Daoy (cell line): ENCODE measurements around the gene BIRC2. TPM values are rescaled to one million over a fixed set of nuclear protein-coding genes. Genes with fewer than 3 reads are reported as not detected.

Source experiments
- DNase-seq: peaks from one replicate; pipeline ENCODE4 v3.0.0-alpha.2; 2015; ENCODE audit warnings: low read depth
- total RNA-seq: library from RNA; depleted of rRNA; stranded (reverse); fragments of >200 nt; shearing (Covaris generic); gene quantifications from 2 replicates; pipeline ENCODE4 v1.2.3, GENCODE V29; 2014

The BIRC2 gene
- total RNA-seq, 1 experiment from 2014 or later = 73.1 TPM

DNA sequence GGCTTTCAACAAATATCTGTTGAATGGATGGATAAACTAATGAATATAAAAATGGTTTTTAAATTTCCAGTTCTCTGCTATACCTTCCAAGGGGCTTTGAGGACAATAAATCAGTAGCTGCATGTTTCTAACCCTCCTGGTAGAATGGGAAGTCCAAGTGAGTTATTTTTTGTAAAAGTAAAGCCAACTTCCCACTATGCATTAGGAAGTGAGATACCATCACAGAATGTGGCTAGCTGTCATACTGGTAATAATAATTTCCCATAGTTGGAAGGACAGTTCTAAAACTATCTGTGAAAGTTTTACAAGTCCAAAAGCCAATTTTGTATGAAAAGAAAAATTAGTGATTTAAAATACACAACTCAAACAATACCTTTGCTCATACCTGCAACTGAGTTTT is 55.5 kb downstream of the BIRC2 start:
- DNase-seq = no peak

DNA sequence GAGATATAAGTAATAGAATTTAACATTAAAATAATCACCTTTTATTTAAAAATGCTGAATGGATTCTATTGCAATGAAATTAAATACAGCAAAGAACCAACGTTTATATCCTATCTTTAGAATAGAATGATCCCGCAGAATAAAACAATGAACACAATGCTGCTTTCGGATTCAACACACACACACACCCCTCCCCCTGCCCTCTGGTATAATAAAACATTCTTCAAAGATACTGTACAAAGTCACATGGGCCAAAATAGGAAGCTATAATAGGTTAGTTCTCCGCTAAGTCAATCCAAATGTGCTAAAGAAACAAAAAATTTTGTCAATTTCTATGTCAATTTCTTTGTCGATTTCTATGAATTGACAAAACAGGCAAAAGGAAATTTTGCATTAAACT is 58.5 kb downstream of the BIRC2 start:
- no peak for DNase-seq

DNA sequence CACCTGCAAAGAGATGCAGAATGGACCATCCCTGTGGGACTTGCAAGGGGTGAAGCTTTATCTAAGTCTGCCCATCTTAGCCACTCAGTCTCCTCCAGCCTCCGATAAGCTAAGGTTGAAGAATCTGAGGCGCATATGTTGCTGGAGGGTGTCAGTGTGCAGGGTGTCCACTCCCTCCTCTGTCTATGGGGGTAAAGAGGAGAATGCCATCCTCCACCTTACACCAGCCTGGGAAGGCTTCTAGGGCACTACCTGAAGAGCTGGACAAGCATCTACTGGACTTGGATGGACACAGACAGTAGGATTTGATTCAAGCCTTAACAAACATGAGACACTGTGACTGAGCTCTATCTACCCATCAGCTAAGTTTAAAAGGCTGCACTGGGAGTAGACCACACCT is 59.1 kb downstream of the BIRC2 start:
- DNase-seq = no peak

DNA sequence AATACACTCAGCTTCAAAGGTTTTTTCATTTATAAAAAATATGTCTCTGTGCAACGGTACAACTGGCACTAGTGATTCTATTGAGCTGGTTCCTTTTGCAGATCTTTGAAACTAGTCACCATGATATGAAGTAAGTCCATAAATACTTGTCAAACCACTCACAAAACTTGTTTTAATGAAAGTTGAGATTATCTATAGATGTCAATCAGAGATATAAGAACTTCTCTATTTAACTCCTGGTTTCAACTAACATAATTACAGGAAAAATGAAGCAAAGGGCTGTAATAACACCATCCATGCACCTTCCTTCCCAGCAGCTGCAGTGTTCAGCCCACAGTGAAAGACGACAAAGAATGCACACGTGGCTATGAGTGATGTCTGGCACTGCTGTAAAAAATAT is 60.9 kb downstream of the BIRC2 start:
- DNase-seq = no peak

DNA sequence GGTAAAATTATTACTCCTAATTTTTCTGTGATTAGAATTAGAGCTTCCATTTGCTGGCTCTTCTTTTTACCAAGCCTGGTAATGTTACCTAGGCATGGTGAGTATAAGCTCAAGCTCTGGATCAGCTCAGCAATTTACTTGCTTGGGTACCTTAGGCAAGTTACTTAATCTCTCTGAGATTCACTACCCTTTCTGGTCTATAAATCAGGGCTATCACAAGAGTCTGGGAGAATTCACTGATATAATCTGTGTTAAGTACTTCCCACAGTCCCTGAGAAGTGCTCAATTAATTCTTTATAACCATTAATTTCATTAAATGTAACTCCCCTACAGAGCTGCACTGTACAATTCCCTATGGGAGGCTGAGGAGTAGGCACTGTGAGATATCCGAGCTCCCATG is 61.3 kb downstream of the BIRC2 start:
- no peak for DNase-seq

DNA sequence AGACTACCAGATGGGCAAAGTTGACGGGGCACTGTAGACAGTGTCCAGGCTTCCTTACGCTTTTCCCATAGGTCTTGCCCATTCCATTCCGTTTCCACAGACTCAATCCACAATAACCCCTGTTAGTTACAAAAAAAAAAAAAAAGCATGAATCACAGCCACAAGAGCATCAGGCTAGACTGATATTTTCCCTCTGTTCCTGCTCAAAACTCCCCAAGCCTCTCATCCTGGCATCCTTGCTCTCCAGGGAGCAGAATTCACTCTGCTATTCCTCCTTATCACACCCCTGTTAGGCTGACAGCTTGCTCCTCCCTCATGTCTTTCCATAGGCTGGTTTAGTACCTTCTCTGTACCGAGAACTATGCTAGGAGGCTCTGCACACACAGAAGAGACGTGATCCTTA is 63.4 kb downstream of the BIRC2 start:
- DNase-seq = no peak

DNA sequence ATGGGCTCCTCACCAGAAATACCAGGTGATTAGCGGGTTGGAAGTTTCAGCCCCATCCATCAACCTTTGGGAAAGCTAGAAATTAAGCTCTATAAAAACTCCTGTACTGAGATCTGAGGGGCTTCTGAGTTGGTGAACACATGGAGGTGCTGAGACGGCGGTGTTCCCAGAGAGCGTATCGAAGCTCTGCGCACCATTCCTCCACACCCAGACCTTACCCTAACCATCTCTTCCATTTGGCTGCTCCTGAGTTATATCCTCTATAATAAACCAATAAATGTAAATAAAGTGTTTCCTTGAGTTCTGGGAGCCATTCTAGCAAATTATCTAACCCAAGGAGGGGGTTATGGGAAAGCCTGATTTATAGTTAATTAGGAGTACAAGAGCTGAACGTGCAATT is 64.1 kb downstream of the BIRC2 start:
- no peak for DNase-seq

DNA sequence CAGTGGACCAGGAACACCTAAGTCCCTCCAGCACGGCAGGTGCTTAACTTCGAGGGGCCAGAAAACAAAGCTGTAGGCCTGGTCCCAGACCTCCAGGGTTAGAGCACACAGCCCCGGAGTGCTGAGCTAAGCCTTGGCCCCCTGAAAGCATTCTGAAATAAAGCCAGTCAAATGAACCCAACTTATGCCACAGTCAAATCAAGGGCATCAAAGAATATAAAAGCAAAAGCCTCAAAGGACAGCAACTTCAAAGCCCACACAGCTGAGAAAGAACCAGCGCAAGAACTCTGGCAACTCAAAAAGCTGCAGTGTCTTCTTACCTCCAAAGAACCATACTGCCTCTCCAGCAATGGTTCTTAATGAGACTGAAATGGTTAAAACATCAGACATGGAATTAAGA is 66.5 kb downstream of the BIRC2 start:
- no peak for DNase-seq

DNA sequence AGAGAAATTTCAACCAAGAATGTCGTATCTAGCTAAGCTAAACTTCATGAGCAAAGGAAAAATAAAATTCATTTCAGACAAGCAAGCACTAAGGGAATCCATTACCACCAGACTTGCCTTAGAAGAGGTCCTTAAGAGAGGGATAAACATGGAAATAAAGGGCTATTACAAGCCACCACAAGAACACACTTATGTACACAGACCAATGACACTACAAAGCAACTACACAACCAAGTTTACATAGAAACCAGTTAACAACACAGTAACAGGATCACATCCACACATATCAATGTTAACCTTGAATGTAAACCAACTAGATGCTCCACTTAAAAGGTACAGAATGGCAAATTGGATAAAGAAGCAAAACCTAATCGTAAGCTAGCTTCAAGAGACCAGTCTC is 67.5 kb downstream of the BIRC2 start:
- no peak for DNase-seq

DNA sequence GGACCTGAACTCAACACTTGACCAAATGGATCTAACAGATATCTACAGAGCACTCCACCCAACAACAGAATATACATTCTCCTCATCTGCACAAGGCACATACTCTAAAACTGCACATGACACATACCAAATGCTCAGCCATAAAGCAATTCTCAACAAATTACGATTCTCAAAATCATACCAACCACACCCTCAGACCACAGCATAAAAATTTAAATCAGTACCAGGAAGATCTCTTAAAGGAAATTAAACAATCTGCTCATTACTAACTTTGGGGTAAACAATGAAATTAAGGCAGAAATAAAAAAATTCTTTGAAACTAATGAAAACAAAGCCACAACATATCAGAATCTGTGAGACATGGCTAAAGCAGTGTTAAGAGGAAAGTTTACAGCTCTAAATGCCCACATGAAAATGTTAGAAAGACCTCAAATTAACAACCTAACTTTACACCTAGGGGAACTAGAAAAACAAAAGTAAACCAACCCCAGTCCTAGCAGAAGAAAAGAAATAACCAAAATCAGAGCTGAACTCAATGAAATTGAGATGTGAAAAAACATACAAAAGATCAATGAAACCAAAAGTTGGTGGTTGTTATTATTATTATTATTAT is 68.4 kb downstream of the BIRC2 start:
- DNase-seq = no peak

DNA sequence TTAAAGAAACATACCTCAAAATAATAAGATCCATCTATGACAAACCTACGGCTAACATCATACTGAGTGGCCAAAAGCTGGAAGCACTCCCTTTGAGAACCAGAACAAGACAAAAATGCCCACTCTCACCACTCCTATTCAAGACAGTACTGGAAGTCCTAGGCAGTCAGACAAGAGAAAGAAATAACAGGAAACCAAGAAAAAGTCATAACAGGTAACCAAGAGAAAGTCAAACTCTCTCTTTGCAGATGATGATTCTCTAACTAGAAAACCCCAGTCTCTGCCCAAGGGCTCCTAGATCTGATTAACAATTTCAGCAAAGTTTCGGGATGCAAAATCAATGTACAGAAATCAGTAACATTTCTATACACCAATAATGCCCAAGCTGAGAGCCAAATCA is 70.0 kb downstream of the BIRC2 start:
- no peak for DNase-seq

DNA sequence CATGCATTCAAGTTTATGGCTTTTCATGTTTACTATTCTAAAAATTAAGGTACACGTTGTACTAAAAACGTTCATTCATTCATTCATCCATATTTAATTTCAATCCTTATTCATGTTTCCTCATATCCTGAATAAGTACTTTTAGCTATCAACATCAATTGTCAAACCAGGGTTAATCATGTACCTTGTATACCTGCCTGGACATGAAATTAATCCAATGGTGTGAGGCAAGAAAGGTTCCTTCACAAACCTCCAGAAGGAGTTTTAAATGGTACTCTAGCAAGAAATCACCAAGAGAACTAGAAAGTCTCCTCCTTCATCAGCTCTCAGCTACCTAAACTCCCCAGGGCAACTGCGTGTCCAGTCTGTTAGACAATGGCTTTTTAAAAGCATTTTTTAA is 72.2 kb downstream of the BIRC2 start:
- no peak for DNase-seq

DNA sequence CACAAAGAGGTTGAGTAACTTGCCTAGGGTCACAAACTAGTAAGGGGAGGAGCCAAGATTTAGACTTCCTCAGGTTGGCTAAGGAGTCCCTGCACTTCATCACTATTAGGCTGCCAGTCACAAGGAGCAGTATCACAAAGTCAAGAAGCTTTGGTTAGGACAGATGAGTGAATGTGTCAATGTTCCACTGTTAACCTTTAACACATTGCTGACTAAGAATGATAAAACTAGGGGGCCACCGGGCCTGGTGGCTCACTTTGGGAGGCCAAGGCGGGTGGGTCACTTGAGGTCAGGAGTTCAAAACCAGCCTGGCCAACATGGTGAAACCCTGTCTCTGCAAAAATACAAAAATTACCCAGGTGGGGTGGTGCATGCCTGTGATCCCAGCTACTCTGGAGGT is 73.5 kb downstream of the BIRC2 start:
- DNase-seq = no peak

DNA sequence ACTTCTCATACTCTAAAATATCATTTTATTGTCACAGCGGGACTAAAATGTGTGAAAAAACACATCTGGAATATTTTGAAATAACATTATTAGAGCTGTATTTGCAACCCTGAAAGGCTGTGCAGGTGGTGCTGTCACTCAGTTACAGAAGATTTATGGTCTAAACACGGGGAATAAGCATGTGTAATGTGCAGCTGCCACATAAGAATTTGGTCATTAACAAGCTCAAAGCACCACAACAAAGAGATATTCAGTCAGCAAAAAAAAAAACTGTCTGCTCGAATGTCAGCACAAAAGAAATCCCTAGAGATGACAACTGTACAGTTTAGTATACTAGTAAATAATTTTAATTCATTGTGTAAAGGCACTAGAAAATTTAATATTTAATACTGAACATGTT is 74.2 kb downstream of the BIRC2 start:
- DNase-seq = no peak

DNA sequence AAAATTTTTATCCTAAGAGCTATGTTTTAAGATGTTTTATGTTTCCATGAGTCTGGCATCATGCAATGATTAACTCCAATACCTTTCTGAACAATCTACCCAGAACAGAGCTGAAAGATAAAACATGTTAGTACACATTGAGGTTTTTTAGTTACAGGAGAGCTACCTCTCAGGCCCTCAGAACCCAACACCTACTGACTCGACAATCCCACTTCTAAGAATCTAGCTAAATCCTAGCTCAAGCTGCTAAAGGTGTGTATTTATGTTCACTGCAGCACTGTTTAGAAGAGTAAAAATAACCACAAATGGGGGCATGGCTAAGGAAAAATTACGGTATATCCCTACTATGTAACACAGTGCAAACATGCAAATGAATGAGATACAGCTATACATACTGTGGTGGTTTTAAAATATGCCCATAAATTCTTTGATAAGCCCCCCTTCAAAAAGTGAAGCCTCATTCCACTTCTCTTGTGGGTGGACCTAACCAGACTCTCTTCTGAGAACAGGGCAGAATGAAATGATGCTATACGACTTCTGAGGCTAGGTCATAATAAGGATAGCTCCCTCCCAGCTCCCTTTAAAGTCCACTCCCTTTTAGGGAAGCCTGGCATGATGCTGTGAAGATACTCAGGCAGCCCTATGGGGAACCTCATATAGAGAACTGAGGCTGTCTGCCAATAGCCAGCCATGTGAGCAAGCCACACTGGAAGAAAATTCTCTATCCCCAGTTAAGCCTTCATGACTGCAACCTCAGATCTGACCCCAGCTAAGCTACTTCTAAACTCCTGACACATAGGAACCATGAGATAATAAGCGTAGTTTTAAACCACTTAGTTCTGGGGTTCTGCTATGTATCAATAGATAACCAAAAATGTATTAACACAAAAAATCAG is 76.1 kb downstream of the BIRC2 start:
- DNase-seq = no peak

DNA sequence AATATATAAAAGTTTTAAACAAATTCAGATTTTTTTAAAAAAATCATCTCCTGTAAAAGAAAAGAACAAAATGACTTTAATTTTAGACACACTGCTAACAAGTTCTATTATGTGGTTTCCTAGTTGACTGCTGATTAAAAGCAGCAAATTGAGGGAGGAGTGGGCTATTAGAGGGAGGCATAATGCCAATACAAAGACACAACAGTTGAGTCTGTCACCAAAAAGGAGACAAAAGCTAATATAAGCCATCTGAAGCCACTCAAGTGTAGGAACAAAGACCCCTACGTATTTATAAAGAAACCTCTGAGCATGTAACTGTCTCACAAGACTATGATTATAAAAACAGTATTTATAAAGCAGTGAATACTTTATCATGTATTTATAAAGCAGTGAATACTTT is 76.9 kb downstream of the BIRC2 start:
- DNase-seq = no peak

DNA sequence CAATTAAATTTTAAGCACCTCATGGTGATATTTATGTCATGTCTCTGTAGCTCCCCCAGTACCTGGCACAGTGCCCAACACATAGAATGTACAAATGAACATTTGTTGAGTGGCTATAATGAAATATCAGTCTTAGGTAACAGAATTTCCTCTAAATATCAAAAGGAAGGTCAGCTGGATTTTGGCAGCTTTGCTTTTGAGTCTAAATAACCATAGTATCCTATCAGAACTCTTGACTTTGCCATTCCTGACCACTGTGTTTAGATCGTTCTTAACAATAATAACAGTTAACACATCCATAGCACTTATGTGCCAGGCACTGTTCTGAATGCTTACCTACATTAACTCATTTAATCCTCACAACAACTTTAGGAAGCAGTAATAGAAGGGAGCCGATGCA is 79.0 kb downstream of the BIRC2 start:
- no peak for DNase-seq

DNA sequence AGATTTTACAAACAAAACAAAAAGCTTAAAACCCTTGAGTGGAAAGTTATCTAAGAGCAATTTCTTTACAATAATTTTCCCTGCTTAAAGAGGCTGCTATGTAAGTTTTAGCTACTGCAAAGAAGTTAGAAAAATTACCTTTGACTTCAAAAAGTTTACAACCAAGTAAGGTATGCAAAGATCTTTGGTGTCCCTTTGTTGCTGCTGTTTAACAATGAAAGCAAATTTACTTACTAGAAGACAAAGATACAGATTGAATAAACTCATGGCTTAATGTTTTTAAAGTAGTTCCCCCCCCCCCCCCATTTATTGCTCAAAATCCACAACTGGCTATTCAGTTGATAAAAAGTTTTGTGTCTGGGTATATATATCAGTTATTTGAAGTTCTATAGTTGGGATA is 79.6 kb downstream of the BIRC2 start:
- DNase-seq = no peak

DNA sequence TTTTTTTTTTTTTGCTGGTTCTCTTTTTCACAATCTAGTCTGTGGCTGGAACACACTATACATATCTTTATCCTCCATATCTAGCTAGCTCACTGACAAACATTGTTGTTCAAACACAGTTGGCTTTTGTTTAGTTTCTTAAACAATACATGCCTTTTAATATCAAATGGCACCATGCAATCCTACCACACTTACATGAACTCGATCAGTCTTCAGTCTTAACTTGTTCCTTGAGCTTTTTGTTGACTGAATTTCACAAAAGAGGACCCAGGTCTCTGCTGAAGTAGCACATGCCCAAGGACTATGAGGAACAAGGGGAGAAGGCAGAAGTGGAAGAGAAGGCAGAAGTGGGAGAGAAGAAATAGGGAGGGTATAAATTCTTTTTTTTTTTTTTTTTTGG is 80.1 kb downstream of the BIRC2 start:
- DNase-seq = no peak
